ENCODE data around the gene CCDC92.

The CCDC92 gene

DNA sequence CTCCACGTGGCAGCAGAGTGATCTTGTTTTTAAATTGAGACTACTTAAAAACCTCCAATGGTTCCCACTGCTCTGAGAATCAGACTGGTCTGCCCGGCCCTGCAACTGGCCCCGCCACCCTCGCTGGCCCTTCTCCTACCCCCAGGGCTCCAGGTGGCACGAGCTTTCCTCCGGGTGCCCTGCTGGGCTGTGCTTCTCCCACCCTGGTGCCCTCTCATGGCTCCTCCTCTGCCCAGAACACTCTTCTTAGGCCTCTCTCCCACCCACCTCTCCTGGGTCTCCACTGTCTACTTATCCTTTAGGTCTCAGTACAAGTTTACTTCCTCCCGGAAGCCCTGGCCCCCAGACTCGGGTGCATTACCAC is 26.5 kb downstream of the CCDC92 start:
- TF ChIP-seq CTCF (conservative IDR thresholded peaks at IDR 0.05), result no peak
- H3K27ac ChIP-seq, result no peak overlapping the region

GRCh38 chr12:123945287-123946151 is 27.1 kb downstream of the CCDC92 start:
- H3K27ac ChIP-seq, result no peak overlapping the region
- no peak for TF ChIP-seq CTCF (conservative IDR thresholded peaks at IDR 0.05)

GRCh38 chr12:123944696-123945095 is 27.9 kb downstream of the CCDC92 start:
- H3K27ac ChIP-seq, result no peak overlapping the region
- TF ChIP-seq CTCF (conservative IDR thresholded peaks at IDR 0.05), result no peak

- no peak for TF ChIP-seq CTCF (conservative IDR thresholded peaks at IDR 0.05)
- peak overlapping the region; percentile 28; the same call in 1 of the 2 replicates for H3K27ac ChIP-seq
Observed at GRCh38 chr12:123943816-123944215, 28.8 kb downstream of the CCDC92 start.

DNA sequence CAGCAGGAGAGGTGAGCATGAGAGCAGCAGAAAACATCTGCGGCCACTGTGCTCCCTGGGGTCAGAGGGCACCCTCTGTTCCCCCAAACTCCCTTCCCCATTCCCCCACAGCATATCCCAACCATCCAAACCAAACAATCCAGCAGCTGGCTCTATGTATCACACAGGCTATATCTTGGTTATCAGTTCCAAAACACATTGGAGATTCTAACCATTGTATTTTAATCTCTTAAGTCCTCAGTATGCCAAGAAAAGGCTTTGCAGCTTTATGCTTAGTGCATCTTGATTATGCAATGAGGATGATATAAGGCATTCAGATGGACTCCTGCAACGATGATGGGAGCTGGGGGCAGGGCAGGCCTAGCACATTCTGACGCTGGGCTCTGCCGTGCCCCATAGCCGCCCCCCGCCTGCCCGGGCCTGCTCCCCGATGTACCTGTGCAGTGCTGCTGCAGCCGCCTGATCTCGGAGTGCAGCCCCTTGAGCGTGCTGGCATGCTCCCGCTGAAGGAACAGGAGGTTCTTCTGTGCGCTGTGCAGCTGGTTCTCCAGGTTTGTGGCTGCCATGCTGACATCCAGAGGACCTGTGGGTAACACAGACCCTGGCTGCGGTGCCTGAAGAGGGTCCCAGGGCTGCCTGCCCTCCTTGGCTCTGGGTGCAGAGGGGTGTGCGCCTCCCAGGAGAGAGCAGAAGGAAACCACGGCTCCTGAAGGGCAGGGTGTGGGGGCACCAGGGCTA is 29.6 kb downstream of the CCDC92 start:
- H3K27ac ChIP-seq, result peak overlapping the region; percentile 28; the same call in 1 of the 2 replicates
- no peak for TF ChIP-seq CTCF (conservative IDR thresholded peaks at IDR 0.05)

DNA sequence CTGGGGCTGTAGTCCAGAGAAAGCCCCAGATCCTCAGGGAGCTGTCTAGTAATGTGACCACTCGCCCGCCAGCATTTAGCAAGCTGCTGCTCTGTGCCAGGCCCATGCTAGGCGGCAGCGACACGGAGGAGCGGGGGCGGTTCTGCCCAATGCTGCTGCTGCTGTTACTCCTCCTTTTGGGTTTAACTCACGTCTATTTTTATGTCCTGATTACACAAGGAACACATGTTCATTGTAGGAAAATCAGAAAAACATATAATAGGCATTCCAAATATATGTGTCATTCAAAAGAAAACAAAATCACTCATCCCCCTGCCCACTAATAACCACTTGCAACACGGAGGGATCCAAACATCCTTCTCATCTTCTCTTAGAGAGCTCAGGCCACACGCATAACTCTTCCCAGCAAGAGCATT is 30.4 kb downstream of the CCDC92 start:
- TF ChIP-seq CTCF (conservative IDR thresholded peaks at IDR 0.05), result no peak
- no peak overlapping the region for H3K27ac ChIP-seq

- H3K27ac ChIP-seq, result no peak overlapping the region
Observed at GRCh38 chr12:123941624-123942237, 30.9 kb downstream of the CCDC92 start.

More at GRCh38 chr12:123941624-123942237, 30.9 kb downstream of the CCDC92 start:
- TF ChIP-seq CTCF (conservative IDR thresholded peaks at IDR 0.05), result no peak
